Mammary epithelial cell (primary cell): ENCODE measurements around the gene PIK3R3.

Source experiments
- CTCF ChIP-seq, 2 donors: IDR thresholded peaks in 1 of 2; conservative IDR thresholded peaks in 1 of 2; 2 replicates each; pipeline ENCODE4 v1.5.1; 2011 to 2012; ENCODE audit warnings: inconsistent platforms in 2 of 2, low read length in 2 of 2, mild to moderate bottlenecking in 2 of 2, control low read depth in 1 of 2, low read depth in 1 of 2; ENCODE audit not compliant: insufficient read depth in 1 of 2; ENCODE audit errors: extremely low read depth in 1 of 2
- EZH2 ChIP-seq: IDR thresholded peaks from 2 replicates; pipeline ENCODE4 v1.6.1; 2012; ENCODE audit warnings: low read length, inconsistent platforms, borderline replicate concordance

GRCh38 chr1:46096269-46097148 lies 35.9 kb downstream of the PIK3R3 start:
- no peak for TF ChIP-seq CTCF (conservative IDR thresholded peaks at IDR 0.05 in 1 of 2, IDR thresholded peaks at IDR 0.05 in 1 of 2; ENCODE audit: extremely low read depth in 1 of 2, insufficient read depth in 1 of 2, low read depth in 1 of 2, low read length in 2 of 2)
- TF ChIP-seq EZH2 = no peak
